DLD1 (cell line): ENCODE results near the gene SLC26A11.

ENCODE experiments used
- in situ Hi-C: cut with HindIII; loops from 2 replicates; pipeline ENCODE4 v1.10.0; 2017; ENCODE audit warnings: low sequenced_read_pairs

SLC26A11 gene

GRCh38 chr17:80216473-80217456, 3.5 kb upstream of the SLC26A11 start:
- in situ Hi-C loops = no loop called here

DNA sequence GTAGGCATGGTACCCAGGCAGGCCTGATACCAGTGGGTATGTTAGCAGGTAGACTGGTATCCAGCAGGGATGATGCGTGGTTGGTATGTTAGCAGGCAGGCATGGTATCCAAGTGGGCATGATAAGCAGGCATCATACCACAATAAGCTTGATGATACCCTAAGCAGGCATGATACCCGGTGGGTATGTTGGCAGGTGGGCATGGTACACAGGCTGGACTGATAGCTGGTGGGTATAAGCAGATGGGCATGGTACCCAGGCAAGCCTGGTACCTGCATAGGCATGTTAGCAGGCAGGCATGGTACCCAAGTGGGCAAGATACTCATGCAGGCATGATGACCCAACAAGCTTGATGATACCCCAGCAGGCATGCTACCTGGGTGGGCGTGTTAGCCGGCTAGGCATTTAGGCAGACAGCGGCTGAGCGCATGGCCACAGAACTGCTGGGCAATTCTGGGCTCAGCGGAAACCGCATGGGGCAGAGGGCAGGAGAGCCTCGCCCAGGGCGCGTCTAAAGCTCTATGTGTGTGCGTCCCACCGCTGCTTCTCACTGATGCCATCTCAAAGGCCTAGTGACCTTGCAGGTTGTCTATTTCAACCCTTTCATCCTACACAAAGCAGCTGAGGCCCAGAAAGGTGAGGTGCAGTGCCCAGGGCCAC, 2.4 kb upstream of the SLC26A11 start:
- in situ Hi-C loops = no loop called here

GRCh38 chr17:80218391-80218790, 1.8 kb upstream of the SLC26A11 start:
- in situ Hi-C loops = no loop called here

GRCh38 chr17:80219013-80219762, 1.0 kb upstream of the SLC26A11 start:
- in situ Hi-C loops = no loop called here

DNA sequence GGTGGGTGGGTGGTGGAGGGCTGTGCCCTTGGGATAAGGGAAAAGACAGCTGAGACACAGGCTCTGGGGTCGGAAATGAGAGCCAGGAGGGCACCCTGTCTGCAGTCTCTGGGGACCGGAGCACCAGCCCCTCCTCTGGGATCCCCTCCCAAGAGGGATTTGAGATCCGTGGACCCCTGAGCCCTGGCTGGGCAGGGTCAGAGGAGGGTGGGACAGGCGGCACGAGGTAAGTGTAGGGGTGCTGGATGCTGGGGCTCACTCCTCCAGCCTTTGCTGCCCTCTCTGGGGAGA, 519 bp upstream of the SLC26A11 start:
- in situ Hi-C loops = no loop called here

DNA sequence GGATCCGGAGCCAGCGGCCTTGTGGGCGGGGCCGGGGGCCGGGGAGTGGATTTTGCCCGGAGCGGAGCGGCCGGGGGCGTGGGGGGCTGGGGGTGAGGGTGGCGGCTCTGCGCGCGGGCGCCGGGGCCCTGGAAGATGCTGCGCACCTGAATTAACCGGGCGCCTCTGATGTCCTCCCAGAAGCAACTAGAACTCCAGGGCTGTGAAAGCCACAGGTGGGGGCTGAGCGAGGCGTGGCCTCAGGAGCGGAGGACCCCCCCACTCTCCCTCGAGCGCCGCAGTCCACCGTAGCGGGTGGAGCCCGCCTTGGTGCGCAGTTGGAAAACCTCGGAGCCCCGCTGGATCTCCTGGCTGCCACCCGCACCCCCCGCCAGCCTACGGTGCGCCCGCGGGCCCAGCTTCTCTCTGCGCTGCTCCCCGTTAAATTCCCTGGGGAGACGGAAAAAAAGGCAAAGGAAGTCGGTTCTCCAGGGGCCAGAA, 549 bp downstream of the SLC26A11 start:
- in situ Hi-C loops = no loop called here

- in situ Hi-C loops = no loop called here
These were observed 1.3 kb downstream of the SLC26A11 start for GRCh38 chr17:80221351-80222105.

DNA sequence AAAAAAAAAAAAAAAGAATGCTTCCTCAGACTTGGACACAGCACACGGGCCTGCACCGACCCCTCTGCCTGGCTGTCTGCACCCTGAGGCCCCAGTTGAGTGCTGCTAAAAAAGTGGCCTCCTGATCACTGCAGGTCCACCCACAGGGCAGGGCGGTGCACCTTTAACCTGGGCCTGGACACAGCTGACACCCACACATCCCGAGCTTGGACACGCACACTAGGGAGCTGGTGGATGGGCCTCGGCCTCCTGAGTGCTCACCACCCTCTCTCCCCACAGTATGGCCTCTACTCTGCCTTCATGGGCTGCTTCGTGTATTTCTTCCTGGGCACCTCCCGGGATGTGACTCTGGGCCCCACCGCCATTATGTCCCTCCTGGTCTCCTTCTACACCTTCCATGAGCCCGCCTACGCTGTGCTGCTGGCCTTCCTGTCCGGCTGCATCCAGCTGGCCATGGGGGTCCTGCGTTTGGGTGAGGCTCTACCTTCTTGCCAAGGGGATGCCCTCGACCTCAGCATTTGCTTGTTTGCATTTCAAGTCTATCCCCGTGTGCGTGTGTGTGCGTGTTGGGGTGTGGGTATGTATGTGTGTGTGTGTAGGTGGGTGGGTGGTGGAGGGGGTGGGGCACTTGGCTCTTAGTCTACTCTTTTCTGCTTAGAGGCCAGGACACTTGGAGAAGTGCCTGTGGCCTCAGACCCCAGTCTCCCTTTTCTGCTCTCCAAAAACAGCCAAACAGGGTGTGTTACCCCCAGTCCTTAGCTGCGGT, 2.3 kb downstream of the SLC26A11 start:
- in situ Hi-C loops = no loop called here

DNA sequence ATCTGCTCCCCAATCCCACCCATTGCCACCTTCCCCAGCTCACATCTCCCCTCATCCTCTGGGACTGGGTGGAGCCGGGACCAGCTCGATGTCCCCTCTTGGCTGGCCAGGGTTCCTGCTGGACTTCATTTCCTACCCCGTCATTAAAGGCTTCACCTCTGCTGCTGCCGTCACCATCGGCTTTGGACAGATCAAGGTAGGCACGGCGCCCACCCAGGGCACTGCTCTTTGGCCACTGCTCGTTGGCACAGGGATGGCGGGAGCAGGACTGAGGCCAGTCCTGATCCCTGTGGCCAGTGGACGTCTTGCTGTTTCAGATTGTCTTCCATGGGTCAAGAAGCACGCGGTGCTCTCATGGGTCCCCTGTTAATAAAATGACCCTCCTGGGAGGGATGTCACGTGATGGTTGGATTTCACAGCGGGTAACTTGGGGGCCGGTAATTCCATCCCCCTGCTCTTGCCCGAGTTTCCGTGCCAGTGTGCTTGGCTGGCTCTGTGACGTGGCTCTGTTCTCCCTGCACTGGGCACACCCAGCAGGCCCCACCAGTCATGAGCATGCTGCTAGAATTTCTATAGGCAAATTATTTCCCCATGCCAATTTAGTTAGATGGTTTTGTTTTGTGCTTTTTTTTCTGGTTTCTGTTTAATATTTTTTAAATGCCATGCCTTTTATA, 3.1 kb downstream of the SLC26A11 start:
- in situ Hi-C loops = no loop called here

- in situ Hi-C loops = no loop called here
These were observed 3.7 kb downstream of the SLC26A11 start for GRCh38 chr17:80223838-80224497.

- in situ Hi-C loops = no loop called here
These were observed 4.5 kb downstream of the SLC26A11 start for GRCh38 chr17:80224683-80225082.

GRCh38 chr17:80225230-80225629, 5.0 kb downstream of the SLC26A11 start:
- in situ Hi-C loops = no loop called here

GRCh38 chr17:80227156-80227555, 6.9 kb downstream of the SLC26A11 start:
- in situ Hi-C loops = no loop called here

- in situ Hi-C loops = no loop called here
These were observed 7.4 kb downstream of the SLC26A11 start for GRCh38 chr17:80227666-80228065.

DNA sequence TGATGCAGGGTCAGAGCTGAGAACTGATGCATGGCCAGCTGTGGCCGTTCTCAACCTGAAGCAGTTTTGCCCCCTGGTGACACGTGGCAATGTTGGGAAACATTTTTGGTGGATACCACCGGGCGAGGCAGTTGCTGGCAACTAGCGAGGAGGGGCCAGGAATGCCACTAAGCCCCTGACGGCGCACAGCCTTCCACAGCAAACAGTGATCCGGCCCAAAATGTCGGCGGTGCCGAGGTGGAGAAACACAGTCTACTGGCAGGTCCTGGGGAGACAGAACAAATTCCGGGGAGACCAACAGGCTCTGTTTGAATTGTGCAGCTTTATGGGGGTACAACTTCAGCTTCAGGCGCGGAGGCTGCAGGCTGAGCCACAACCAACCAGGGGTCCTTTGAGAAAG, 8.2 kb downstream of the SLC26A11 start:
- in situ Hi-C loops = no loop called here

DNA sequence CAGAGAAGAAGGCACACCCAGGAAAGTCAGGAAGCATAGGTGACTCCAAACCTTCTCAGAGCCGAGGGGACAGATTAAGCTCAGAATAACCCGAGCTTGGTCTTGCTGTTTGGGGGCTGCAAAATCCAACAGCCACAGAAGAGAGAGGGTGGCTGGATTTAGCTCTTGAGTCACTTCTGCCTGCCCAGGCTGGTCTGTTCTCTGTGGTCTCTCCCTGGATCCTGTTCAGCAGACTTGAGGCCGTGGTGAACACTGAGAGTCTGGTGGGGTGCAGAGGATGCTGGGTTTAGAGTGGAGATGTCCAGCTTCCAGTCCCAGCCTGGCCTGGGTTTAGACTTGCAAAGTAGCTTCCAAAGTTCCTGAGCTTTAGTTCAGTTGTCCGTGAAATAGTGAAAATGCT, 8.8 kb downstream of the SLC26A11 start:
- in situ Hi-C loops = no loop called here

- in situ Hi-C loops = no loop called here
These were observed 12.2 kb downstream of the SLC26A11 start for GRCh38 chr17:80232438-80232837.

- in situ Hi-C loops = no loop called here
These were observed 13.0 kb downstream of the SLC26A11 start for GRCh38 chr17:80233202-80233601.

- in situ Hi-C loops = no loop called here
These were observed 16.7 kb downstream of the SLC26A11 start for GRCh38 chr17:80236911-80237310.
